HEK293T (cell line): ENCODE data around the gene LHPP.
"Not testable (repeated sequence)": the region's sequence is repeated elsewhere in the genome, so short reads cannot be mapped to it uniquely, and the experiment has no call there.

Experiments used
- CTCF ChIA-PET: fragments of 350-600 bp; formaldehyde crosslinking; extraction: SDS; loops from one replicate; lab custom pipeline; 2021; ENCODE audit warnings: antibody characterized with exemption, inconsistent platforms; lab: Yijun Ruan, JAX
- POLR2A ChIA-PET: fragments of 350-600 bp; formaldehyde crosslinking; extraction: SDS; loops from one replicate; lab custom pipeline; 2020; ENCODE audit warnings: antibody characterized with exemption, inconsistent platforms; lab: Yijun Ruan, JAX
- DNase-seq: peaks from one replicate; pipeline ENCODE4 v3.0.0; 2012; ENCODE audit warnings: mixed read lengths; ENCODE audit errors: extremely low spot score
- ARNT ChIP-seq: fragments of 450-650 bp; IDR thresholded peaks from 2 replicates; pipeline ENCODE4 v1.6.1; 2017; ENCODE audit warnings: mild to moderate bottlenecking
- BHLHE40 ChIP-seq: fragments of 450-650 bp; IDR thresholded peaks from 2 replicates; pipeline ENCODE4 v1.6.1; 2016; ENCODE audit warnings: mild to moderate bottlenecking, moderate library complexity, borderline replicate concordance
- CTBP1 ChIP-seq: fragments of 450-650 bp; IDR thresholded peaks from 2 replicates; pipeline ENCODE4 v1.6.1; 2016; ENCODE audit warnings: borderline replicate concordance
- ELF4 ChIP-seq: fragments of 450-650 bp; IDR thresholded peaks from 2 replicates; pipeline ENCODE4 v1.6.1; 2017; ENCODE audit warnings: antibody characterized with exemption
- FOXA1 ChIP-seq: fragments of 450-650 bp; IDR thresholded peaks from 2 replicates; pipeline ENCODE4 v1.6.1; 2016; ENCODE audit warnings: mild to moderate bottlenecking
- FOXK2 ChIP-seq: fragments of 450-650 bp; IDR thresholded peaks from 2 replicates; pipeline ENCODE4 v1.6.1; 2016; ENCODE audit warnings: mild to moderate bottlenecking
- FOXM1 ChIP-seq: fragments of 450-650 bp; IDR thresholded peaks from 2 replicates; pipeline ENCODE4 v1.6.1; 2017; ENCODE audit warnings: mild to moderate bottlenecking, borderline replicate concordance
- HDGF ChIP-seq: fragments of 450-650 bp; IDR thresholded peaks from 2 replicates; pipeline ENCODE4 v1.6.1; 2017; ENCODE audit warnings: antibody characterized with exemption, borderline replicate concordance
- L3MBTL2 ChIP-seq: fragments of 450-650 bp; conservative IDR thresholded peaks from 2 replicates; pipeline ENCODE4 v1.6.1; 2016; ENCODE audit warnings: mild to moderate bottlenecking
- LEF1 ChIP-seq: fragments of 450-650 bp; IDR thresholded peaks from 2 replicates; pipeline ENCODE4 v1.6.1; 2017; ENCODE audit warnings: mild to moderate bottlenecking, borderline replicate concordance
- NFRKB ChIP-seq: fragments of 450-650 bp; IDR thresholded peaks from 2 replicates; pipeline ENCODE4 v1.6.1; 2016; ENCODE audit warnings: mild to moderate bottlenecking, moderate library complexity
- PKNOX1 ChIP-seq: fragments of 450-650 bp; IDR thresholded peaks from 2 replicates; pipeline ENCODE4 v1.6.1; 2016
- SP1 ChIP-seq: fragments of 450-650 bp; IDR thresholded peaks from 2 replicates; pipeline ENCODE4 v1.6.1; 2017
- SUZ12 ChIP-seq: fragments of 450-650 bp; IDR thresholded peaks from 2 replicates; pipeline ENCODE4 v1.6.1; 2016; ENCODE audit warnings: mild to moderate bottlenecking
- TARDBP ChIP-seq: fragments of 450-650 bp; IDR thresholded peaks from 2 replicates; pipeline ENCODE4 v1.6.1; 2016
- ZNF384 ChIP-seq: fragments of 450-650 bp; IDR thresholded peaks from 2 replicates; pipeline ENCODE4 v1.6.1; 2016

The LHPP gene

GRCh38 chr10:124545351-124546054, 83.9 kb downstream of the LHPP start:
- POLR2A ChIA-PET: no interaction called here
- DNase-seq: no peak
- CTCF ChIA-PET: no interaction called here
- TF ChIP-seq FOXA1 (no peak), TARDBP (no peak), LEF1 (no peak), L3MBTL2 (no peak), SUZ12 (no peak), ELF4 (no peak), SP1 (no peak), FOXM1 (no peak), PKNOX1 (no peak), BHLHE40 (no peak), ARNT (no peak), NFRKB (no peak), CTBP1 (no peak), ZNF384 (no peak), FOXK2 (no peak), HDGF (no peak)

GRCh38 chr10:124546055-124546369, 84.4 kb downstream of the LHPP start:
- DNase-seq: no peak
- POLR2A ChIA-PET: no interaction called here
- TF ChIP-seq PKNOX1 (no peak), HDGF (no peak), SP1 (no peak), LEF1 (no peak)
- CTCF ChIA-PET: no interaction called here

GRCh38 chr10:124546957-124547646, 85.5 kb downstream of the LHPP start:
- DNase-seq: no peak
- no peak for TF ChIP-seq SUZ12
- TF ChIP-seq ELF4: no peak
- TF ChIP-seq PKNOX1: no peak
- TF ChIP-seq NFRKB: no peak
- no peak for TF ChIP-seq HDGF
- no peak for TF ChIP-seq FOXK2
- no peak for TF ChIP-seq SP1
- TF ChIP-seq FOXA1: no peak
- TF ChIP-seq ARNT: no peak
- no peak for TF ChIP-seq FOXM1
- no peak for TF ChIP-seq LEF1
- no peak for TF ChIP-seq L3MBTL2
- no peak for TF ChIP-seq TARDBP
- TF ChIP-seq BHLHE40: no peak
- no peak for TF ChIP-seq ZNF384
- TF ChIP-seq CTBP1: no peak
- CTCF ChIA-PET: interaction anchor here (0.6 to 2.3 kb wide), 2 partner anchors 19 to 218 kb away, joined by 5 read pairs; no protein-coding TSS in a partner anchor
- POLR2A ChIA-PET: no interaction called here

GRCh38 chr10:124547647-124548168, 86.1 kb downstream of the LHPP start:
- ChIA-PET CTCF (interaction anchor here (2.3 kb wide), 1 partner anchor 18 kb away, joined by 5 read pairs; no protein-coding TSS in a partner anchor), POLR2A (no interaction called here)

GRCh38 chr10:124549171-124549570, 87.5 kb downstream of the LHPP start:
- POLR2A ChIA-PET, DNase-seq: not testable (repeated sequence)
- CTCF ChIA-PET: interaction anchor here (2.3 kb wide), 1 partner anchor 17 kb away, joined by 5 read pairs; no protein-coding TSS in a partner anchor

More at GRCh38 chr10:124547647-124548168, 86.1 kb downstream of the LHPP start:
- no peak for DNase-seq
- TF ChIP-seq LEF1: no peak
- no peak for TF ChIP-seq L3MBTL2
- TF ChIP-seq ARNT: no peak
- no peak for TF ChIP-seq NFRKB
- no peak for TF ChIP-seq PKNOX1
- TF ChIP-seq SUZ12: no peak
- TF ChIP-seq HDGF: no peak
- no peak for TF ChIP-seq BHLHE40
- no peak for TF ChIP-seq FOXM1
- TF ChIP-seq FOXK2: no peak
